ENCODE data around the gene PODXL. TPM values are rescaled to one million over a fixed set of nuclear protein-coding genes. Genes with fewer than 3 reads are reported as not detected.

PODXL gene
- total RNA-seq, 1 experiment from 2014 or later: 727 TPM

DNA sequence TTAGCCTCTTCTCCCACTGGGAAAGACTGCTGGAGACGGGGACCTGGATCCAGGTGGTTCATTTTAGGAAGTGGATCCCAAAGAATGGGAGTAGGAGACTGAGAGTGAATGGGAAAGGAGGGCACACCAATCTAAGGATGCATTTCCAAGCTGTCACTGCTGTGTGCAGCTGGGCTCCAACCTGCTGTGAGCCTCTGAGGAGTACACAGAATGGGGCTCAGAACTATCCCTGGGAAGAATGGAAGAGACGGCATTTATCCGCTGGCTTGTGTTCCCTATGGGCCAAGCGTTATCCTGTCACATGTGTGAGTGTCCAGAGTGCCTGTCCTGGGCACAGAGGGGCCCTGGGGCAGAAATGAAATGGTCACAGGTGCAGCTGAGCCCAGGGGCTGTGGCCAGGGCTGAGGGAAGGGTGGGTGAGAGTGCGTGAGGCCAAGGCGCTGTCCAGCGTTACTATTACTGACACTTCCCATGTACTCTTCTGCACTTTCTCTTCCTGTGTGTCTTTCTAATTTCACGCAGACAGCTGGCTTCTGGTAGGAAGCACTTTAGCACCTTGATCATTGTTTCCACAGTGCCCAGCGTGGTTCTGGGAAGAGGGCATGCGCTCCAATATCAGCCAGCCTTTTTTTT is 35.4 kb upstream of the PODXL start:
- Histone ChIP-seq H3T11ph (ENCODE audit: low read length) (no peak overlapping the region), H2BK20ac (ENCODE audit: low read depth, low read length, poor library complexity, severe bottlenecking) (no peak overlapping the region), H4K5ac (ENCODE audit: insufficient read length, low read depth, low read length) (no peak overlapping the region), H3K27ac (ENCODE audit: insufficient read length, low read depth, low read length) (no peak overlapping the region), H3K14ac (ENCODE audit: insufficient read depth, low read length) (no peak overlapping the region), H3K9me3 (ENCODE audit: control insufficient read depth, low read depth, low read length) (no peaks in the 10 kb centered on the region), H3K27me3 (ENCODE audit: insufficient read depth, low read length) (no peaks in the 10 kb centered on the region), H3K23me2 (ENCODE audit: insufficient read length, low read depth, low read length, poor library complexity, severe bottlenecking) (no peaks in the 10 kb centered on the region), H3K56ac (ENCODE audit: insufficient read length, low read depth, low read length) (no peak overlapping the region), H3K4me2 (ENCODE audit: insufficient read depth, insufficient read length, low read length) (no peak overlapping the region), H3K4ac (ENCODE audit: low read depth, low read length) (no peak overlapping the region), H2BK12ac (ENCODE audit: insufficient read length, low read depth, low read length) (no peak overlapping the region), H2BK5ac (ENCODE audit: insufficient read length, low read length) (no peak overlapping the region), H3K18ac (ENCODE audit: insufficient read length, low read depth, low read length) (no peak overlapping the region), H2AK5ac (ENCODE audit: insufficient read length, low read length) (no peak overlapping the region), H2AFZ (ENCODE audit: low read length) (no peak overlapping the region), H3K9ac (ENCODE audit: extremely low read depth, insufficient read length, low read length) (no peak overlapping the region), H4K20me1 (ENCODE audit: control insufficient read depth, insufficient read depth, insufficient read length) (no peaks in the 10 kb centered on the region), H2BK120ac (ENCODE audit: low read depth, low read length, poor library complexity, severe bottlenecking) (no peak overlapping the region), H2BK15ac (ENCODE audit: low read depth, low read length) (no peak overlapping the region), H3K23ac (ENCODE audit: insufficient read length, low read depth, low read length) (no peak overlapping the region), H4K8ac (replicated peaks; ENCODE audit: insufficient read length, low read depth, low read length) (no peak overlapping the region), H3K4me1 (ENCODE audit: insufficient read depth, low read length) (no peaks in the 10 kb centered on the region), H4K91ac (ENCODE audit: insufficient read length, low read depth, low read length) (no peak overlapping the region), H3K79me1 (ENCODE audit: insufficient read depth, low read depth, low read length, poor library complexity, severe bottlenecking) (no peaks in the 10 kb centered on the region), H3K79me2 (ENCODE audit: insufficient read depth, low read length) (no peaks in the 10 kb centered on the region)
- TF ChIP-seq, protein P1, sequence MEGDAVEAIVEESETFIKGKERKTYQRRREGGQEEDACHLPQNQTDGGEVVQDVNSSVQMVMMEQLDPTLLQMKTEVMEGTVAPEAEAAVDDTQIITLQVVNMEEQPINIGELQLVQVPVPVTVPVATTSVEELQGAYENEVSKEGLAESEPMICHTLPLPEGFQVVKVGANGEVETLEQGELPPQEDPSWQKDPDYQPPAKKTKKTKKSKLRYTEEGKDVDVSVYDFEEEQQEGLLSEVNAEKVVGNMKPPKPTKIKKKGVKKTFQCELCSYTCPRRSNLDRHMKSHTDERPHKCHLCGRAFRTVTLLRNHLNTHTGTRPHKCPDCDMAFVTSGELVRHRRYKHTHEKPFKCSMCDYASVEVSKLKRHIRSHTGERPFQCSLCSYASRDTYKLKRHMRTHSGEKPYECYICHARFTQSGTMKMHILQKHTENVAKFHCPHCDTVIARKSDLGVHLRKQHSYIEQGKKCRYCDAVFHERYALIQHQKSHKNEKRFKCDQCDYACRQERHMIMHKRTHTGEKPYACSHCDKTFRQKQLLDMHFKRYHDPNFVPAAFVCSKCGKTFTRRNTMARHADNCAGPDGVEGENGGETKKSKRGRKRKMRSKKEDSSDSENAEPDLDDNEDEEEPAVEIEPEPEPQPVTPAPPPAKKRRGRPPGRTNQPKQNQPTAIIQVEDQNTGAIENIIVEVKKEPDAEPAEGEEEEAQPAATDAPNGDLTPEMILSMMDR (conservative IDR thresholded peaks at IDR 0.05): no peak
- H3K27me3 Mint-ChIP-seq (ENCODE audit: low read depth): no peaks in the 10 kb centered on the region
- H3K27ac Mint-ChIP-seq: peak overlapping the region in 1 of 3 experiments; percentile 41; a peak in 3 of 7 replicates
- H3K36me3 Mint-ChIP-seq (ENCODE audit: insufficient read depth in 1 of 3, low read depth in 3 of 3): 0 out of 7 replicates have a peak, but pooled peaks cover 0 to 2% (median 0%) of the 10 kb centered on the region in 3 experiments
- no peak overlapping the region for H3K4me3 Mint-ChIP-seq
- no peak for DNase-seq
- peaks cover 15 to 23% of the 10 kb centered on the region in 2 experiments for H3K4me1 Mint-ChIP-seq
- H3K9me3 Mint-ChIP-seq: peaks cover 0 to 2% of the 10 kb centered on the region in 2 experiments; a peak in 1 of 5 replicates
- WGBS (ENCODE audit: extremely low coverage, insufficient read length, low lambda C conversion rate): no CpG with 5 or more reads among the region's 10 CpGs
